Lower leg skin (tissue), 3 donors: ENCODE results near the gene MDGA2.

Experiments
- POLR2A ChIP-seq, 2 donors: fragments of 450-650 bp; IDR thresholded peaks; one replicate each; pipeline ENCODE4 v1.6.1; 2016 to 2017; ENCODE audit warnings: antibody characterized with exemption in 2 of 2, mild to moderate bottlenecking in 1 of 2, moderate library complexity in 1 of 2
- TF ChIP-seq, protein P1 (sequence below), 3 donors: fragments of 450-650 bp; IDR thresholded peaks; one replicate each; pipeline ENCODE4 v1.5.1; 2016; ENCODE audit warnings: antibody characterized with exemption in 3 of 3, mild to moderate bottlenecking in 3 of 3, moderate library complexity in 2 of 3

DNA sequence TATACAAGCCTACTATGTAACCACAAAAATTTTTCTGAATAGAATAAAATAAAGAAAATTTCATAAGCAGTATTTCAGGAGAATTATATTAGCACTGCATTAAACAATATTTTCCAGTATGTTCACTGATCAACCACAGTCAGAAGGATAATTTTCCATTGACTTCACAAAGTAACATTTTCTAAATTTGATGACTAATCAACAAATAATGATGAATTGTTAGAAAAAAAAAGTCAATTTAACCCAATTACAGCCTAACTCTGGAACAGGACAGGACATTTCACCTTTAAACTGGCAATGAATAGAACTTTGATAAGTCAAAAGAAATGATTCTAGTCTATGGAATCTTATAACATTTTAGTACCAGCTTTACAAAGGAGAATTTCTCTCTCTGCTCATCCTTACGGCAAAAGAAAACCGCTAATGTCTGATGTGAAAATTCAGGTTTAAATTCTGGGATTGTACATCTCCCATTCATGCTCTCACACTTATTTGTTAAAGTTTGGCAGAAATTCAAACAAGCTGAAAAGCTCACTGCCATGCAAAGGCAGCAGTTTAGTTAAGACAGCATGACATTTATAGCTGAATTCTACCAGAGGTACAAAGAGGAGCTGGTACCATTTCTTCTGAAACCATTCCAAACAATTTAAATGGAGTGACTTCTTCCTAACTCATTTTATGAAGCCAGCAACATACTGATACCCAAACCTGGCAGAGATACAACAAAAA is 84.5 kb downstream of the MDGA2 start:
- TF ChIP-seq, protein P1, sequence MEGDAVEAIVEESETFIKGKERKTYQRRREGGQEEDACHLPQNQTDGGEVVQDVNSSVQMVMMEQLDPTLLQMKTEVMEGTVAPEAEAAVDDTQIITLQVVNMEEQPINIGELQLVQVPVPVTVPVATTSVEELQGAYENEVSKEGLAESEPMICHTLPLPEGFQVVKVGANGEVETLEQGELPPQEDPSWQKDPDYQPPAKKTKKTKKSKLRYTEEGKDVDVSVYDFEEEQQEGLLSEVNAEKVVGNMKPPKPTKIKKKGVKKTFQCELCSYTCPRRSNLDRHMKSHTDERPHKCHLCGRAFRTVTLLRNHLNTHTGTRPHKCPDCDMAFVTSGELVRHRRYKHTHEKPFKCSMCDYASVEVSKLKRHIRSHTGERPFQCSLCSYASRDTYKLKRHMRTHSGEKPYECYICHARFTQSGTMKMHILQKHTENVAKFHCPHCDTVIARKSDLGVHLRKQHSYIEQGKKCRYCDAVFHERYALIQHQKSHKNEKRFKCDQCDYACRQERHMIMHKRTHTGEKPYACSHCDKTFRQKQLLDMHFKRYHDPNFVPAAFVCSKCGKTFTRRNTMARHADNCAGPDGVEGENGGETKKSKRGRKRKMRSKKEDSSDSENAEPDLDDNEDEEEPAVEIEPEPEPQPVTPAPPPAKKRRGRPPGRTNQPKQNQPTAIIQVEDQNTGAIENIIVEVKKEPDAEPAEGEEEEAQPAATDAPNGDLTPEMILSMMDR (IDR thresholded peaks at IDR 0.05): no peak
- TF ChIP-seq POLR2A (IDR thresholded peaks at IDR 0.05): no peak
